Hematopoietic multipotent progenitor cell treated with erythropoietin and hydrocortisone succinate and interleukin-3 and kit ligand, for 6 days (in vitro differentiated cells): ENCODE data around the gene MVB12B.
A peak's percentile ranks its signal among the peaks of the same experiment; 100 is the strongest.

Experiments
- DNase-seq: peaks from one replicate; pipeline ENCODE4 v3.0.0-alpha.2; 2015

MVB12B gene

GRCh38 chr9:126304207-126304970 lies 22.2 kb upstream of the MVB12B start:
- DNase-seq: no peak

DNA sequence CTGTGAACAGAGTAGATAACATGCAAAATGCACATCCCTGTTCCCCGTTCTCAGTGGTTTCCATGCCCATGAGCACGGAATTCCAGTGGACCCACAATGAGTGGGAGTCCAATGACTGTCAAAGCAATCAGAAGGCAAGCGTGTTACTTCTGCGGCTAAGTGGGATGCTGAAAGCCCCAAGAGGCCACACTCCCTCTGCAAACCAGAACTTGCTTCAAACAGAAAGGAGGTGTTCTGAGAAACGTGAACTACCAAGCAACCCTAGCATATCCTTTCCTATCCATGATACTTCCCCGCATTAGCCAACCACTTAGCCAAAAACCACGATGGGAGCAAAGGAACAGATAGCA lies 21.7 kb upstream of the MVB12B start:
- DNase-seq: no peak

DNA sequence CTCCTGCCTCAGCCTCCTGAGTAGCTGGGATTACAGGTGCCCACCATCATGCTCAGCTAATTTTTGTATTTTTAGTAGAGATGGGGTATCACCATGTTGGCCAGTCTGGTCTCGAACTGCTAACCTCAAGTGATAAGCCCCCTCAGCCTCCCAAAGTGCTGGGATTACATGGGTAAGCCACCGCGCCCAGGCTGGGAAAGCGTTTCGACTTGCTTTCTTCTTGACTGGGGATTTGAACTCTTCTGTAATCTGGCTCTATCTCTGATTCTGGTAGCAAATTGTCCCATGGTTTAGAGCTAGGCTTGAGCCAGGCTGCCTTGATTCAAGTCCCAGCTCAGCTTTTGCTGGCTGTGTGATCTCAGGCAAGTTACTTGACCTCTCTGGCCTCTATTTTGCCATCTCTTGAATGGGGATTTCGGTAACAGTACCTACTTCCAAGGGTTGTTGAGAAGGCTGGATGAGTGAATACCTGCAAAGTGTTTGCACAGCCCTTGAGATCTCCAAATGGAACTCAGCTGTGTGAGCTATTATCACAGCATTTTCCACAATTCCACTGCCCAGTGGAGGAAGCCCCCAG lies 20.5 kb upstream of the MVB12B start:
- no peak for DNase-seq

DNA sequence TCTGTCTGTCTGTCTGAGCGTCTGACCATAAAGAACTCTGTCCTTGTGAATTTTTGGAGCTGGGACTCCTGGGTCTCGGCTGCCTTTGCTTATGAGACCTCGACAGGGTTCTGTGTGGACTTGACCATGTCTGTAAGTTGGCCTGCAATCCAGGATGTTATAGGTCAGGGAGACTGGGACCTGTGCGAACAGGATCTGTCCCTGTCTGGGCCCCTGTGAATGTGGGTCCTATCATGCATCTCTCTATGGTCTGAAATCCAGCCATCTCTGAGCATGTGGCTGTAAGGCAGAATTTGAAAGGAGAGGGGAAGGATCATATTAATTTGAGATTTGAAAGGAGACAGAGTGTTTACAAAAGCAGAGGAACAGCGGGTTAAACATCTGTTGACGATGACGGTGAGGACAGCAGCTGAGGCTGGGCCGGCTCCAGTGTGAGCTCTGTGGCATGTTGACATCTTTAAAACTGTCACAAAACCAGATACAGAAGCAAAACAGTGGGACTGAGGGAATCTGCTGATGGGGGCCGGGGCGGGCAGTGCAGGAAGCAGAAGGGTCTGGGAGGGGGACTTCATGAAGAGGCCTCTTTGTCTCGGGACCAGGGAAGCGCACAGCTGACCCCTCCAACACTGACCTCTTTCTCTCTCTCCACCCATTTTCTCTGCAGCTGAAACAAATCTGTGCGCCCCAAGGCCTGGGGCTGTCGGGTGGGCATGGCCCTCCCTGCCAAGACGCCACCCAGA lies 19.1 kb upstream of the MVB12B start:
- DNase-seq: no peak

DNA sequence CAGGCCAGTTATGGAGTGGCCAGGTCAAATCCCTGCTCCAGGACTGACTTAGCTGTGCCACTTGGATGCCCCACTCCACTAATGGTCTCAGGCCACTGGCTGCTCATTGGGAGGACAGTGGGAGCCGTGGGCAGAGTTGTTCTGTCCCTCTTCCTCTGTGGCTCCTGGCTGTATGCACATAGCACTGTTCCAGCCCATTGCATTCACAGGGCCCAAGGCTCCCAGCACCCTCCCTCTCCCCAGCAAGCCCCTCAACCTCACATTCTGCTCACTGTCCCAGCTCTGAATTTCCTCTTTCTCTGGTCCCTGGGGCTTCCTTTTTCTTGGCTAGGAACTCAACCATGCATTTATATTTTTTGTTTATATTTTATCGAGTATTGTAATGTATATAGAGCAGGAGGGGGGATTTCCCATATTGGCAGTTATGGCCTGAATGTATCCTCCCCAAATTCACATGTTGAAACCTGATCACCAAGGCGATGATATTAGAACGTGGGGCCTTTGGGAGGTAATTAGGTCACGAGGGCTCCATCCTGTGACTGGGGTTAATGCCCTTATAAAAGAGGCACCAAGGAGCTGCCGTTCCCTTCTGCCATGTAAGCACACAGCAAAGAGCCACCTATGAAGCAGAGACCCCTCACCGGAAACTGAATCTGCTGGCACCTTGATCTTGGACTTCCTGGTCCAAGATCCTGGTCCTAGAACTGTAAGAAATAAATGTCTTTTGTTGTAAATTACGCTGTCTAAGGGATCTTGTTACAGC lies 17.0 kb upstream of the MVB12B start:
- DNase-seq: no peak

GRCh38 chr9:126312584-126313551 lies 13.8 kb upstream of the MVB12B start:
- DNase-seq: no peak

DNA sequence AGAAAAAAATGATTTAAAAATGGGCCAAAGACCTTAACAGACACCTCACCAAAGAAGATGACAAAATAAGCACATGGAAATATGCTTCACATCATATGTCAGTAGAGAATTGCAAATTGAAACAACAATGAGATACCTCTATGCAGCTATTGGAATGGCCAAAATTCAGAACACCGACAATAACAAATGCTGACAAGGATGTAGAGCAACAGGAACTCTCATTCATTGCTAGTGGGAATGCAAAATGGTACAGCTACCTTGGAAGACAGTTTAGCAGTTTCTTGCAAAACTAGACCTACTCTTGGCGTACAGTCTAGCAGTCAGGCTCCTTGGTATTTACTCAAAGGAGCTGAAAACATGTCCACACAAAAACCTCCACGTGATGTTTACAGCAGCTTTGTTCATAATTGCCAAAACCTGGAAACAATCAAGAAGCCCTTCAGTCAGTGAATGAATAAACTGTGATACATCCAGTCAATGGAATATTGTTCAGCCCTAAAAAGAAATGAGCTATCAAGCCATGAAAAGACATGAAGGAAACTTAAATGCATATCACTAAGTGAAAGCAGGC lies 10.5 kb upstream of the MVB12B start:
- DNase-seq: no peak

DNA sequence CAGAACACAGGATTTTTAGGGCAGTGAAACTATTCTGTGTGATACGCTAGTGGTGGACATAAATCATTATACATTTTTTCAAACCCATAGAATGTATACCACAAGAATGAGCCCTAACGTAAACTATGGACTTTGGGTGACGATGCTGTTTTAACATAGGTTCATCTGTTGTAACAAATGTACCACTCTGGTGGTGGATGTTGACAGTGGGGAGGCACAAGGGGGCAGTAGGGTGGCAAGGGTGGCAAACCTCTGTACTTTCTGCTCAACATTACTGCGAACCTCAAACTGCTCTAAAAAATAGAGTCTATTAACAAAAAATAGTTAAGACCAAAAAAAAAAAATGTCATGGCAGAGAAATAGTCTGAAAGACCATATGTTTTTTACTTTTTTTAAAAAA lies 9.1 kb upstream of the MVB12B start:
- DNase-seq: peak; percentile 56

DNA sequence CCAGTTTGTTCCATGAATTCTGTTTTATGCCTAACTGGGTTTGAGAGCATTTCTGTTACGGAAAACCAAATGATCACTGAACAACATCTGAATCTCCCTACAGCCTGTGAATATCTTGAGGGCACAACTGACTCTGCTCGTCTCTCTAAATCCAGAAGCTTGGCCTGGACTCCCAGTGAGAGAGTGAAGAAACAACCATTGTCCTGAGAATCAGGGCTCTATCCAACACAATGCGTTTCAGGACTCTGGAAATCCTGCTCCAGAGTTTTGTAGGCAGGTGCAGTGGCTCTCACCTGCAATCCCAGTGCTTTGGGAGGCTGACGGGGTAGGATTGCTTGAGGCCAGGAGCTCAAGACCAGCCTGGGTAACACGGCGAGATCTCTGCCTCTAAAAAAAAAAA lies 7.8 kb upstream of the MVB12B start:
- DNase-seq: no peak

- no peak for DNase-seq
Observed at GRCh38 chr9:126319671-126320070, 7.0 kb upstream of the MVB12B start.

- no peak for DNase-seq
Observed at GRCh38 chr9:126320158-126320922, 6.3 kb upstream of the MVB12B start.

DNA sequence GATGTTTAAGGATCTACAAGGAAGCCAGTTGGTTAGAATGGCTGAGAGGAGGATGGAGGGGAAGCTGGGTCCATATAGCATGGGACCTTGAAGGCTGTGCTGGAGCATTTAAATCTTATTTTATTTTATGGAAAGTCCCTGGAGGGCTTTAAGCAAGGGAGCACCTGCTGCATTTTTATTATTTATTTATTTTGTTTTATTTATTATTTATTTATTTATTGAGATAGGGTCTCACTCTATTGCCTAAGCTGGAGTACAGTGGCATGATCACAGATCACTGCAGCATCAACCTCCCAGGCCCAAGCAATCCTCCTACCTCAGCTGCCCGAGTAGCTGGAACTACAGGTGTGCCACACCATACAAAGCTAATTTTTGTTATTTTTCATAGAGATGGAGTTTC lies 4.9 kb upstream of the MVB12B start:
- no peak for DNase-seq

DNA sequence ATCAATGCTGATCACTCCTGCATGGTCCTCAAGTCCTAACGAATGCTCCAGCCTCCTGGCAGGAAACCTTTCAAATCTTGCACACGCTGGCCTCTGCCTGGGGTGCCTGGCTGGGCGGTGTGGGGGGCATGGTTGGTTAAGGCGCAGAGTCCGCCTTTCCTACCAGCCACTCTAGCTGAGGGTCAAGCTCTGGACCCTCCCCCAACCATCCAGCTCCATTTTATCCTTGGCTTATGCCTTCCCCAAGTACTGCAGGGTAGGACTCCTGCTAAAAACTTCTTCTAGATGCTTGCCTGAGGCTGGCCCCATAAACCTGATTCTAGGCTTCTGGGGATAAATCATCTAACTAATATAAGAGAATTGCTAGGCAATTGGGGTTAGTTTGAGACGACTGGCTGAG lies 808 bp upstream of the MVB12B start:
- no peak for DNase-seq

- no peak for DNase-seq
Observed at GRCh38 chr9:126327006-126327713, 531 bp downstream of the MVB12B start.

GRCh38 chr9:126327714-126328185 lies 1.1 kb downstream of the MVB12B start:
- peak; percentile 31 for DNase-seq

GRCh38 chr9:126328407-126328806 lies 1.8 kb downstream of the MVB12B start:
- no peak for DNase-seq

DNA sequence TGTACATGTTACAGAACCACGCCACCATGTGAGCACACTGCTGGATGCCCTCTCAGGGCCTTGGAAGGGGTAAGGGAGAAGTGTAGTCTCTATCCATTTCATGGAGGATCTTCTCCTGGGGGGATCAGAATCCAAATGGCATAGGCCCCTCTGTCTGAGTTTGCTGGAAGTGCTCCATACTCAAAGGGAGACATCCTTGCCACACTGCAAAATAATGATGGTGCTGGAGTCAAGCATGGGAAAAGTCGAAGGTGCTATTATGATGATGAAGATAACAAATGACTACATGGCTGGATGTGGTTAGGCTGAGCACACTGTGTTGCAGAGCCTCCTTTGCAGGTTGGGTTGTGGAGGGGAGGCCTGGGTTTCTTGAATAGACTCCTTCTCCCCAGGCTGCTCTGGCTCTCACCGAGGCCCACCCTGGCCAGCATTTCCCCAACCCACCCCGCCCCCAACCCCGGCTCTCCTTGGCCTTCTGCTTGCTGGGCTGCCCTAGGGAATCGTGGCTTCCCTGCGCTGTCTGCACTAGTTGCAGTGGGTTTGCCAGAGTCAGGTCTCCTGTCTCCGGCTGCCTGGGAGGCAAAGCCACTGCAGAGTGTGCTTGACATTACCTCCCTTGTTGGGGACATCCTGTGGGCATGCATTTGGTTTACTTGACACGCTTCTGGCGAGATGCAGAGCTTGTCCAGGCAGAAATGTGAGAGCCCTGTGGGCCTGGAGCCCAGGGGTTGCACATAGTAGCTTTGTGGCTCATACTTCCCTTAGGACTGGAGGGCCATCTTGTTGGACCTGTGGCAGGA lies 3.0 kb downstream of the MVB12B start:
- no peak for DNase-seq

DNA sequence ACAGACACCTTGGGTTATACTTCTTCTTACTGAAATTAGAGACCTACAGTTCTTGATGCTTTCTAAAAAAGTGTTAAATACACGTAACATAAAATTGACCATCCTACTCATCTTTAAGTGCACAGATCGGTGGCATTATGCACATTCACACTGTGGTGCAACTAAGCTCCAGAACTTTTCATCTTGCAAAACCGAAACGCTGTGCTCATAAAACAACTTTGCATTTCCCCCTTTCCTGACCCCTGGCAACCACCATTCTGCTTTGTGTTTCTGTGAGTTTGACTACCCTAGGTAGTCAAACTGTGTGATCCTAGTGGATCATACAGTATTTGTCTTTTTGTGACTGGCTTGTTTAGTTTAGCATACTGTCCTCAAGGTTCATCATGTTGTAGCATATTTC lies 3.9 kb downstream of the MVB12B start:
- DNase-seq: no peak

DNA sequence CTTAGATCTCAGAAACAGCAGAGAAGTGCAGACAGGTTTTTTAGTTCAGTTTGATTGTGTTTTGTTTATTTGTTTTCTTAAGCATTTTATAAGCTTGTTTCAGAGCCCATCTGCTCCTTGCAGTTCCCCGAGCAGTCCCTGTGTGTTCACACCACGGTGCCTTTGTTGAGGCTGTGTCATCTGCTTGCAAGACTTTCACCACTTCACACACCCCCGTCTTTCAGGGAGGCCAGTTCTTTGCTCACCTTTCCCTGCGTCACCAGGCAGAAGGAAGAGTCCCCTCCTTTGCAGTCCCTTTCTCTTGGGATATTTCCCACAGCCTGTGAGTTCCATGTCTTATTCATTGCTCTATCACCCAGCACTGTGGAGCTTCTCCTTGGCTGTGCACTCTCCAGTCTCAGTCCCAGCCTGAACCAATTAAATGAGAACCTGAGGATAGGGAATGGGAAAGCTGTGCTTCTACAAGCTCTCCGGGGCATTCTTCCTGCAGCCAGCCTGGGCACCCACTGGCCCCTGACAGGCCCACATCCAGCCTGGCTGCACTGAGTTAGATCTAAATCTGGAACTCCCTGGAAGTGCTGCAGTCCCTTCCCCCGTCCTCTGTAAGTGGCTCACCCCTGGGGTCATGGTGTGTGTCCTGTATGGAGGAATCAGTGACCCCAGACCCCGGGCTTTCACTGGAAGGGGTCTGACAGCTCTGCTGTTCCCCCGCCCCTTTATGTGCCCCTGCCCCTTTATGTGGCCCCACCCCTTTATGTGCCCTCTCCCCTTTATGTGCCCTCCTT lies 5.5 kb downstream of the MVB12B start:
- no peak for DNase-seq
